ENCODE data around the gene CLCF1.
A peak's percentile ranks its signal among the peaks of the same experiment; 100 is the strongest.

The CLCF1 gene

GRCh38 chr11:67373648-67374570, 511 bp upstream of the CLCF1 start:
- peak overlapping the region; percentile 95 for H3K27ac ChIP-seq

GRCh38 chr11:67372321-67372992, 941 bp downstream of the CLCF1 start:
- TF ChIP-seq, protein P1, sequence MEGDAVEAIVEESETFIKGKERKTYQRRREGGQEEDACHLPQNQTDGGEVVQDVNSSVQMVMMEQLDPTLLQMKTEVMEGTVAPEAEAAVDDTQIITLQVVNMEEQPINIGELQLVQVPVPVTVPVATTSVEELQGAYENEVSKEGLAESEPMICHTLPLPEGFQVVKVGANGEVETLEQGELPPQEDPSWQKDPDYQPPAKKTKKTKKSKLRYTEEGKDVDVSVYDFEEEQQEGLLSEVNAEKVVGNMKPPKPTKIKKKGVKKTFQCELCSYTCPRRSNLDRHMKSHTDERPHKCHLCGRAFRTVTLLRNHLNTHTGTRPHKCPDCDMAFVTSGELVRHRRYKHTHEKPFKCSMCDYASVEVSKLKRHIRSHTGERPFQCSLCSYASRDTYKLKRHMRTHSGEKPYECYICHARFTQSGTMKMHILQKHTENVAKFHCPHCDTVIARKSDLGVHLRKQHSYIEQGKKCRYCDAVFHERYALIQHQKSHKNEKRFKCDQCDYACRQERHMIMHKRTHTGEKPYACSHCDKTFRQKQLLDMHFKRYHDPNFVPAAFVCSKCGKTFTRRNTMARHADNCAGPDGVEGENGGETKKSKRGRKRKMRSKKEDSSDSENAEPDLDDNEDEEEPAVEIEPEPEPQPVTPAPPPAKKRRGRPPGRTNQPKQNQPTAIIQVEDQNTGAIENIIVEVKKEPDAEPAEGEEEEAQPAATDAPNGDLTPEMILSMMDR (conservative IDR thresholded peaks at IDR 0.05): no peak
- H3K27ac ChIP-seq: peak overlapping the region; percentile 95

More at GRCh38 chr11:67373648-67374570, 511 bp upstream of the CLCF1 start:
- TF ChIP-seq, protein P1 (conservative IDR thresholded peaks at IDR 0.05): peak; percentile 99

GRCh38 chr11:67371911-67372320, 1.5 kb downstream of the CLCF1 start:
- peak overlapping the region; percentile 95 for H3K27ac ChIP-seq
- TF ChIP-seq, protein P1 (conservative IDR thresholded peaks at IDR 0.05): no peak

- H3K27ac ChIP-seq: no peak overlapping the region; the same call in 1 of the 2 replicates
- TF ChIP-seq, protein P1 (conservative IDR thresholded peaks at IDR 0.05): peak; percentile 81
Measured at GRCh38 chr11:67371189-67371910, 2.0 kb downstream of the CLCF1 start.

DNA sequence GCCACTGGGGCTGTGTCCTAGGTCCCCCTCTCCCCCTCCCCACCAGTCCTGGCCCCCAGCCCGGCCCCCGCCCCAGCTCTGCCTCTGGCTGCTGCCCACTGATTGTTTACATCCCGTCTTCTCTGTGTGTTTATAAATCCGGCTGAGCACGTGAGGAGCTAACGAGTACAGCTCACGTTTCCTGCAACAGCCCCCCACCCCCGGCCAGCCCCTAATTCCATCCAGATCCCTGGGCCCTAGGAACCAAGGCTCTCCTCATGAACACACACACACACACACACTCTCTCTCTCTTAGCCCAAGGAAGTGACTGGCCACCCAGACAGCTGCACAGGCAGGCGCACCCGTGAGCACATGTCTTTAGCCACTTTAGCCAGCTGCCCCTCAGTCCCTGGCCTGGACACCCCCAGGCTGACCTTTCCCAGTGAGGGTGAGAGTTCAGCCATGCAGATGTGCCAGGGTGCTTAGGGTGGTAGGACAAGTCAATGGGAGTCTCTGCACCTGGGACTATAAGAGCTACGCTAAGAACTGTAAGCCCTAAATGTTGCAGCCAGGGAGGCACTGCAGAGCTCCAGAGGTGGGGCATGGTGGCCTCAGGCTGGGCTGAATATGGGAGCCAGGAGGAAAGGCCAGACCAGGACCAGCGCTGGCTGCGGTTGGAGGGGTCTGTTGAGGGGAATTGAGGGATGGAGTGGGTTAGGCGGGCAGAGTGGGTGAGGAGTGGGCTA, 2.9 kb downstream of the CLCF1 start:
- TF ChIP-seq, protein P1 (conservative IDR thresholded peaks at IDR 0.05): no peak
- peak overlapping the region; percentile 9; the same call in 1 of the 2 replicates for H3K27ac ChIP-seq

GRCh38 chr11:67369801-67370284, 3.6 kb downstream of the CLCF1 start:
- H3K27ac ChIP-seq: no peak overlapping the region

More at GRCh38 chr11:67369801-67370284, 3.6 kb downstream of the CLCF1 start:
- TF ChIP-seq, protein P1 (conservative IDR thresholded peaks at IDR 0.05): no peak

Data from VCaP (cell line).